IPS-15b (cell line): ENCODE data around the gene RGS9BP.

Source experiments
- H3K27me3 ChIP-seq: one replicate; pipeline ENCODE4 v1.6.1; 2013; ENCODE audit warnings: low read length; ENCODE audit not compliant: control insufficient read depth, insufficient read depth
- H3K36me3 ChIP-seq: one replicate; pipeline ENCODE4 v1.6.1; 2013; ENCODE audit warnings: low read length; ENCODE audit not compliant: control insufficient read depth, insufficient read depth
- H3K4me1 ChIP-seq: one replicate; pipeline ENCODE4 v1.6.1; 2013; ENCODE audit warnings: mild to moderate bottlenecking, low read length; ENCODE audit not compliant: control insufficient read depth, insufficient read depth
- H3K4me3 ChIP-seq: one replicate; pipeline ENCODE4 v1.5.1; 2013; ENCODE audit warnings: low read depth, low read length
- H3K9ac ChIP-seq: one replicate; pipeline ENCODE4 v1.6.1; 2013; ENCODE audit warnings: low read depth, mild to moderate bottlenecking, low read length
- H3K9me3 ChIP-seq: one replicate; pipeline ENCODE4 v1.6.1; 2013; ENCODE audit warnings: mild to moderate bottlenecking, low read length; ENCODE audit not compliant: control insufficient read depth, insufficient read depth

Gene RGS9BP

GRCh38 chr19:32675720-32676185 lies at the start of gene RGS9BP:
Gene RGS9BP (plus strand): TSS chr19:32675848. CDS start chr19:32676264, 416 bp downstream.
- H3K9ac ChIP-seq: no peak within 1 kb of the TSS

GRCh38 chr19:32626969-32627368 lies 48.7 kb upstream of the RGS9BP start:
- Histone ChIP-seq H3K27me3 (no peaks in the 10 kb centered on the region), H3K9ac (no peak overlapping the region), H3K9me3 (no peaks in the 10 kb centered on the region), H3K36me3 (peaks cover 38% of the 10 kb centered on the region), H3K4me1 (no peaks in the 10 kb centered on the region), H3K4me3 (no peak overlapping the region)

More at GRCh38 chr19:32675720-32676185, at the start of gene RGS9BP:
- Histone ChIP-seq H3K36me3 (no peaks in the 10 kb centered on the region), H3K27me3 (peaks cover 26% of the 10 kb centered on the region), H3K4me1 (peaks cover 2% of the 10 kb centered on the region), H3K4me3 (peak within 1 kb of the TSS; percentile 79), H3K9me3 (no peaks in the 10 kb centered on the region)

GRCh38 chr19:32627714-32628270 lies 47.9 kb upstream of the RGS9BP start:
- Histone ChIP-seq H3K27me3 (no peaks in the 10 kb centered on the region), H3K9ac (no peak overlapping the region), H3K4me3 (no peak overlapping the region), H3K9me3 (no peaks in the 10 kb centered on the region), H3K36me3 (peaks cover 32% of the 10 kb centered on the region), H3K4me1 (no peaks in the 10 kb centered on the region)

GRCh38 chr19:32630338-32630737 lies 45.3 kb upstream of the RGS9BP start:
- Histone ChIP-seq H3K36me3 (peaks cover 27% of the 10 kb centered on the region), H3K9me3 (no peaks in the 10 kb centered on the region), H3K4me1 (no peaks in the 10 kb centered on the region), H3K4me3 (no peak overlapping the region), H3K9ac (no peak overlapping the region), H3K27me3 (no peaks in the 10 kb centered on the region)

GRCh38 chr19:32631381-32631780 lies 44.3 kb upstream of the RGS9BP start:
- H3K4me3 ChIP-seq: no peak overlapping the region
- H3K9me3 ChIP-seq: no peaks in the 10 kb centered on the region
- H3K27me3 ChIP-seq: no peaks in the 10 kb centered on the region
- no peaks in the 10 kb centered on the region for H3K4me1 ChIP-seq
- no peak overlapping the region for H3K9ac ChIP-seq
- peaks cover 21% of the 10 kb centered on the region for H3K36me3 ChIP-seq

GRCh38 chr19:32637480-32637879 lies 38.2 kb upstream of the RGS9BP start:
- Histone ChIP-seq H3K27me3 (no peaks in the 10 kb centered on the region), H3K36me3 (peaks cover 39% of the 10 kb centered on the region), H3K9me3 (no peaks in the 10 kb centered on the region), H3K4me1 (no peaks in the 10 kb centered on the region), H3K9ac (no peak overlapping the region), H3K4me3 (no peak overlapping the region)

- no peak overlapping the region for H3K9ac ChIP-seq
- H3K4me3 ChIP-seq: no peak overlapping the region
- no peaks in the 10 kb centered on the region for H3K4me1 ChIP-seq
- H3K36me3 ChIP-seq: peaks cover 47% of the 10 kb centered on the region
- H3K27me3 ChIP-seq: no peaks in the 10 kb centered on the region
- H3K9me3 ChIP-seq: no peaks in the 10 kb centered on the region
Observed at GRCh38 chr19:32638625-32639024, 37.0 kb upstream of the RGS9BP start.

- no peak overlapping the region for H3K9ac ChIP-seq
- no peaks in the 10 kb centered on the region for H3K4me1 ChIP-seq
- H3K36me3 ChIP-seq: peaks cover 53% of the 10 kb centered on the region
- H3K4me3 ChIP-seq: no peak overlapping the region
- no peaks in the 10 kb centered on the region for H3K27me3 ChIP-seq
- H3K9me3 ChIP-seq: no peaks in the 10 kb centered on the region
Observed at GRCh38 chr19:32642771-32643170, 32.9 kb upstream of the RGS9BP start.

GRCh38 chr19:32646556-32646955 lies 29.1 kb upstream of the RGS9BP start:
- no peaks in the 10 kb centered on the region for H3K27me3 ChIP-seq
- peaks cover under 1% of the 10 kb centered on the region for H3K4me1 ChIP-seq
- no peak overlapping the region for H3K4me3 ChIP-seq
- peaks cover 28% of the 10 kb centered on the region for H3K36me3 ChIP-seq
- H3K9me3 ChIP-seq: no peaks in the 10 kb centered on the region
- no peak overlapping the region for H3K9ac ChIP-seq

GRCh38 chr19:32647361-32647760 lies 28.3 kb upstream of the RGS9BP start:
- Histone ChIP-seq H3K9me3 (no peaks in the 10 kb centered on the region), H3K9ac (no peak overlapping the region), H3K4me1 (peaks cover 2% of the 10 kb centered on the region), H3K4me3 (no peak overlapping the region), H3K27me3 (no peaks in the 10 kb centered on the region), H3K36me3 (peaks cover 24% of the 10 kb centered on the region)

GRCh38 chr19:32649751-32650150 lies 25.9 kb upstream of the RGS9BP start:
- Histone ChIP-seq H3K9me3 (no peaks in the 10 kb centered on the region), H3K36me3 (peaks cover 9% of the 10 kb centered on the region), H3K9ac (no peak overlapping the region), H3K4me3 (no peak overlapping the region), H3K27me3 (no peaks in the 10 kb centered on the region), H3K4me1 (peaks cover 2% of the 10 kb centered on the region)

GRCh38 chr19:32650671-32651070 lies 25.0 kb upstream of the RGS9BP start:
- H3K9me3 ChIP-seq: no peaks in the 10 kb centered on the region
- peaks cover 16% of the 10 kb centered on the region for H3K36me3 ChIP-seq
- H3K27me3 ChIP-seq: no peaks in the 10 kb centered on the region
- no peak overlapping the region for H3K4me3 ChIP-seq
- H3K4me1 ChIP-seq: peaks cover 2% of the 10 kb centered on the region
- H3K9ac ChIP-seq: no peak overlapping the region
